IPS DF 6.9 (cell line): ENCODE measurements around the gene IRF1.

ENCODE experiments used
- DNase-seq: peaks from one replicate; pipeline ENCODE4 v3.0.0-alpha.2; 2013; ENCODE audit warnings: low read depth, low spot score
- H3K27ac ChIP-seq: one replicate; pipeline ENCODE4 v1.5.1; 2013; ENCODE audit warnings: low read length, control low read depth
- H3K27me3 ChIP-seq: 2 replicates; pipeline ENCODE4 v1.6.1; 2013; ENCODE audit warnings: mild to moderate bottlenecking, low read length; ENCODE audit not compliant: control insufficient read depth, insufficient read depth
- H3K36me3 ChIP-seq: 2 replicates; pipeline ENCODE4 v1.6.1; 2013; ENCODE audit warnings: low read length; ENCODE audit not compliant: control insufficient read depth, insufficient read depth
- H3K4me1 ChIP-seq: 2 replicates; pipeline ENCODE4 v1.6.1; 2013; ENCODE audit warnings: low read length; ENCODE audit not compliant: control insufficient read depth, insufficient read depth
- H3K4me3 ChIP-seq: 2 replicates; pipeline ENCODE4 v1.5.1; 2013; ENCODE audit warnings: mild to moderate bottlenecking, low read length
- H3K9me3 ChIP-seq: 2 replicates; pipeline ENCODE4 v1.6.1; 2013; ENCODE audit warnings: low read length, inconsistent platforms; ENCODE audit not compliant: control insufficient read depth, insufficient read depth
- WGBS: extraction: QIAGEN DNeasy Blood & Tissue Kit; methylation state at CpG from one replicate; pipeline ENCODE4 v1.1.7; 2013; ENCODE audit warnings: mixed read lengths, missing lambda C conversion rate; ENCODE audit not compliant: insufficient read length, insufficient coverage; 5-methylcytosine and 5-hydroxymethylcytosine counted together

The IRF1 gene

GRCh38 chr5:132466433-132467286 lies 23.9 kb downstream of the IRF1 start:
- Histone ChIP-seq H3K36me3 (no peaks in the 10 kb centered on the region), H3K4me3 (no peak overlapping the region), H3K9me3 (no peaks in the 10 kb centered on the region), H3K27me3 (no peaks in the 10 kb centered on the region), H3K27ac (no peak overlapping the region), H3K4me1 (peaks cover 7% of the 10 kb centered on the region)
- DNase-seq, result no peak
- WGBS, result no CpG with 5 or more reads among the region's 18 CpGs

- DNase-seq, result no peak
- no peak overlapping the region for H3K27ac ChIP-seq
- H3K4me3 ChIP-seq, result no peak overlapping the region
- no peaks in the 10 kb centered on the region for H3K36me3 ChIP-seq
- no peaks in the 10 kb centered on the region for H3K27me3 ChIP-seq
- peaks cover 7% of the 10 kb centered on the region for H3K4me1 ChIP-seq
- H3K9me3 ChIP-seq, result no peaks in the 10 kb centered on the region
- no CpG with 5 or more reads among the region's 10 CpGs for WGBS
Measured at GRCh38 chr5:132465059-132465707, 25.4 kb downstream of the IRF1 start.

- H3K36me3 ChIP-seq, result no peaks in the 10 kb centered on the region
- H3K9me3 ChIP-seq, result no peaks in the 10 kb centered on the region
- no peak overlapping the region for H3K4me3 ChIP-seq
- H3K27me3 ChIP-seq, result no peaks in the 10 kb centered on the region
- no CpG with 5 or more reads among the region's 15 CpGs for WGBS
- H3K4me1 ChIP-seq, result peaks cover 7% of the 10 kb centered on the region
- DNase-seq, result no peak
- H3K27ac ChIP-seq, result no peak overlapping the region
Measured at GRCh38 chr5:132464156-132464939, 26.2 kb downstream of the IRF1 start.

GRCh38 chr5:132463811-132464155 lies 26.8 kb downstream of the IRF1 start:
- Histone ChIP-seq H3K4me1 (peaks cover 7% of the 10 kb centered on the region), H3K4me3 (no peak overlapping the region), H3K27ac (no peak overlapping the region), H3K27me3 (no peaks in the 10 kb centered on the region), H3K36me3 (no peaks in the 10 kb centered on the region), H3K9me3 (no peaks in the 10 kb centered on the region)
- no peak for DNase-seq
- no CpG with 5 or more reads among the region's 5 CpGs for WGBS

GRCh38 chr5:132462856-132463745 lies 27.5 kb downstream of the IRF1 start:
- H3K4me1 ChIP-seq, result peaks cover 7% of the 10 kb centered on the region
- DNase-seq, result no peak
- no CpG with 5 or more reads among the region's 10 CpGs for WGBS
- H3K27me3 ChIP-seq, result no peaks in the 10 kb centered on the region
- no peak overlapping the region for H3K27ac ChIP-seq
- no peaks in the 10 kb centered on the region for H3K36me3 ChIP-seq
- no peaks in the 10 kb centered on the region for H3K9me3 ChIP-seq
- no peak overlapping the region for H3K4me3 ChIP-seq

GRCh38 chr5:132462333-132462732 lies 28.2 kb downstream of the IRF1 start:
- Histone ChIP-seq H3K27me3 (no peaks in the 10 kb centered on the region), H3K27ac (no peak overlapping the region), H3K4me3 (no peak overlapping the region), H3K9me3 (no peaks in the 10 kb centered on the region), H3K4me1 (peaks cover 7% of the 10 kb centered on the region), H3K36me3 (no peaks in the 10 kb centered on the region)
- no peak for DNase-seq
- WGBS, result no CpG with 5 or more reads among the region's 6 CpGs

GRCh38 chr5:132461569-132462070 lies 29.0 kb downstream of the IRF1 start:
- DNase-seq, result no peak
- H3K36me3 ChIP-seq, result no peaks in the 10 kb centered on the region
- WGBS, result no CpG with 5 or more reads among the region's 2 CpGs
- H3K27ac ChIP-seq, result no peak overlapping the region
- no peaks in the 10 kb centered on the region for H3K27me3 ChIP-seq
- H3K4me1 ChIP-seq, result peaks cover 10% of the 10 kb centered on the region
- H3K4me3 ChIP-seq, result no peak overlapping the region
- H3K9me3 ChIP-seq, result no peaks in the 10 kb centered on the region

- Histone ChIP-seq H3K27ac (no peak overlapping the region), H3K4me3 (no peak overlapping the region), H3K36me3 (no peaks in the 10 kb centered on the region), H3K4me1 (peaks cover 10% of the 10 kb centered on the region), H3K9me3 (no peaks in the 10 kb centered on the region), H3K27me3 (no peaks in the 10 kb centered on the region)
- WGBS, result no CpG with 5 or more reads among the region's 5 CpGs
- no peak for DNase-seq
Measured at GRCh38 chr5:132460846-132461568, 29.6 kb downstream of the IRF1 start.

- Histone ChIP-seq H3K27me3 (no peaks in the 10 kb centered on the region), H3K9me3 (no peaks in the 10 kb centered on the region), H3K27ac (no peak overlapping the region), H3K4me1 (peaks cover 11% of the 10 kb centered on the region), H3K36me3 (no peaks in the 10 kb centered on the region), H3K4me3 (no peak overlapping the region)
- DNase-seq, result no peak
- no CpG with 5 or more reads among the region's 8 CpGs for WGBS
Measured at GRCh38 chr5:132459983-132460838, 30.4 kb downstream of the IRF1 start.
